Loucy (cell line): ENCODE data around the gene FAM193B.

Experiments used
- CTCF ChIP-seq: fragments of 200-600 bp; sonication (generic); conservative IDR thresholded peaks from 2 replicates; pipeline ENCODE4 v1.5.1; 2014; ENCODE audit warnings: mild to moderate bottlenecking, antibody characterized with exemption, low read length
- EZH2phosphoT487 ChIP-seq: fragments of 200-600 bp; IDR thresholded peaks from 2 replicates; pipeline ENCODE4 v1.6.1; 2018; ENCODE audit warnings: antibody characterized with exemption, mild to moderate bottlenecking, moderate library complexity, borderline replicate concordance

DNA sequence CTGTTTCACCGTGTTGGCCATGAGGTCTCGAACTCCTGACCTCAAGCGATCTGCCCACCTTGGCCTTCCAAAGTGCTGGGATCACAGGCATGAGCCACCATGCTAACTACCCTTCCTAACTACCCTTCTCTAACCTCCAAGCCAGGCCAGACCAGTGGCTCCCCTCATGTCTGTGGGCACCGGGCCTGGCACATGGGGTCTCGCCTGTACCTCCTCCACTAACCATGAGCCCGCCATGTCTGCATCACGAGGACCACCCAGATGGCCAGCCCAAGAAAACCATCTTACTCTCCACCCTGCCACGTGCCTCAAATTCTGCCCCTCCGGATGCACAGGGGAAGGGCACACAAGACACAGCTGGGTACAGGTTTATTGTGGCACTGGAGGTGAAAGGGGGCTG is 71.3 kb downstream of the FAM193B start:
- TF ChIP-seq EZH2phosphoT487 (no peak), CTCF (no peak)
